ENCODE data around the gene HMG20B. TPM values are rescaled to one million over a fixed set of nuclear protein-coding genes. Genes with fewer than 3 reads are reported as not detected.

The HMG20B gene
- total RNA-seq, 1 donor from 2014 or later = 94.9 TPM

DNA sequence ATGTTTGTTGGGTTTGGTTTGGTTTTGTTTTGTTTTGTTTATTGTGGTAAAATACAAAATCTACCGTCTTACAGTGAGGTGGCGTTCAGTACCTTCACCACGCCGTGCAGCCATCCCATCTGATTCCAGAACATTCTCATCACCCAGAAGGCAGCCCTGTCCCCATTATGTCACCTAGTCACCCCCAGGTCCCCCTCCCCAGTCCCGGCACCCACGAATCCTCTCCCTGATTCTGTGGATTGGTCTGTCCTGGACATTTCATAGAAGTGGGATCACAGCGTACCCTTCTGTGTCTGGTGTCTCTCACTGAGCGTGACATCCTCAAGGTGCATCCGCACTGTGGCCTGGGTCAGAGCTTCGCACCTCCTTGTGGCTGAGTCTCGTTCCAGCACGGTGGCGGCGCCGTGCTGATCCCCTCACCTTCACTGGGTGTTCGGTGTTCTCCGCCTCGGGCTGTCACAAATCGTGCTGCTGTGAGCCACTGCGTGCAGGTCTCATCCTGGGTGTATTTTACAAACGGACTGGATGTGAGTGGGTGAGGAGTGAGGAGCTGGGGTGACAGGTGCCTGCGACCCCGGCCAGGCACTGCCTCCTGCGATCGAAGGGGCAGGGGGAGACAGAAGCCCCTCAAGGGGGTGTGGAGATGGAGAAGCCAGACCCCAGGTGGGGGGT, 34.4 kb upstream of the HMG20B start:
- TF ChIP-seq, protein P1, sequence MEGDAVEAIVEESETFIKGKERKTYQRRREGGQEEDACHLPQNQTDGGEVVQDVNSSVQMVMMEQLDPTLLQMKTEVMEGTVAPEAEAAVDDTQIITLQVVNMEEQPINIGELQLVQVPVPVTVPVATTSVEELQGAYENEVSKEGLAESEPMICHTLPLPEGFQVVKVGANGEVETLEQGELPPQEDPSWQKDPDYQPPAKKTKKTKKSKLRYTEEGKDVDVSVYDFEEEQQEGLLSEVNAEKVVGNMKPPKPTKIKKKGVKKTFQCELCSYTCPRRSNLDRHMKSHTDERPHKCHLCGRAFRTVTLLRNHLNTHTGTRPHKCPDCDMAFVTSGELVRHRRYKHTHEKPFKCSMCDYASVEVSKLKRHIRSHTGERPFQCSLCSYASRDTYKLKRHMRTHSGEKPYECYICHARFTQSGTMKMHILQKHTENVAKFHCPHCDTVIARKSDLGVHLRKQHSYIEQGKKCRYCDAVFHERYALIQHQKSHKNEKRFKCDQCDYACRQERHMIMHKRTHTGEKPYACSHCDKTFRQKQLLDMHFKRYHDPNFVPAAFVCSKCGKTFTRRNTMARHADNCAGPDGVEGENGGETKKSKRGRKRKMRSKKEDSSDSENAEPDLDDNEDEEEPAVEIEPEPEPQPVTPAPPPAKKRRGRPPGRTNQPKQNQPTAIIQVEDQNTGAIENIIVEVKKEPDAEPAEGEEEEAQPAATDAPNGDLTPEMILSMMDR (IDR thresholded peaks at IDR 0.05; ENCODE audit: unreplicated experiment) = no peak

DNA sequence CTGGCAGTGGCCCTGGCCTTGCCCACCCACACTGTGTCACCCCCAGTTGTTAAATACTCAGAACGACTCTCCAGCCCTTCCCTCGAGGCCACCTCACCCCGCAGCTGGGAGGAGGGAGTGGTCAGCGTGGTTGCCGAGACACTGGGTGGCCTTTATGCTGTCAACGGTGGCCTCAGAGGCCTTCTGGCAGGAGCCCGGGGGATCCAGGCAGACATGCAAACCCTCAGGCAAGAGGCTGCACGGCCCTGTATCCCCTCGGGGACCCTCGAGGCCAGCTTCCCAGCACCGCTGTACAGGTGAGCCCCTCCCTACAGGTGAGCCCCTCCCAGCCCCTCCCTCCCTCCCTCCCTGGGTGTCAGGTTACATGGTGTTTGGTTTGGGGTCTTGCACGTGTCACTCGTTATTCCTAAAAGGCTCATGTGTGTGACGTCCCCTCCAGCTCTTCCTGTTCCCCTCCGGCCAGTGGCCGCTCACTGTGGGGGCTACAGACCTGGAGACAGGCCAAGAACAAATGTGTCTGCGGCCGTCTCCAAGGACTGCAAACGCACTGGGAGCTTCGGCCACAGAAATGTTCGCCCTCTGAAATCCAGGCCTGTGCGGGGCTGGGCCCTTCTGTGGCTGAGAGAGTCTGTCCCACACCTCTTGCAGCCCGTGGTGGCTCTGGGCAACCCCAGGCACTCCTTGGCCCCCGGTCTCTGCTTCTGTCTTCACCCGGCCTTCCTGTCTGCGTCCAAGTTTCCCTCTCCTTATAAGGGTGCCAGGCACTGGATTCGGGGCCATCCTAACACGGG, 33.6 kb upstream of the HMG20B start, which contains the start of gene TEKTIP1:
TSS of gene TEKTIP1 (plus strand) at position 210 of the 791 bp plus-strand sequence. CDS start at position 214, 4 bp downstream.
- Mint-ChIP-seq H3K27me3 (ENCODE audit: low read depth) (no peaks in the 10 kb centered on the region), H3K27ac (peak within 1 kb of the TSS; percentile 67), H3K4me1 (peaks cover 5% of the 10 kb centered on the region), H3K36me3 (peaks cover 13% of the 10 kb centered on the region), H3K4me3 (no peak within 1 kb of the TSS), H3K9me3 (no peaks in the 10 kb centered on the region)
- no peak for DNase-seq (ENCODE audit: low spot score in 2 of 2, unreplicated experiment in 2 of 2)
- TF ChIP-seq, protein P1 (IDR thresholded peaks at IDR 0.05; ENCODE audit: unreplicated experiment) = no peak

More for the DNA sequence above, 34.4 kb upstream of the HMG20B start:
- no peak overlapping the region for H3K4me3 Mint-ChIP-seq
- DNase-seq (ENCODE audit: low spot score in 2 of 2, unreplicated experiment in 2 of 2) = no peak
- no peaks in the 10 kb centered on the region for H3K9me3 Mint-ChIP-seq
- H3K4me1 Mint-ChIP-seq = peaks cover 5% of the 10 kb centered on the region
- H3K27ac Mint-ChIP-seq = peak overlapping the region; percentile 67
- H3K36me3 Mint-ChIP-seq = peaks cover 17% of the 10 kb centered on the region
- H3K27me3 Mint-ChIP-seq (ENCODE audit: low read depth) = no peaks in the 10 kb centered on the region

DNA sequence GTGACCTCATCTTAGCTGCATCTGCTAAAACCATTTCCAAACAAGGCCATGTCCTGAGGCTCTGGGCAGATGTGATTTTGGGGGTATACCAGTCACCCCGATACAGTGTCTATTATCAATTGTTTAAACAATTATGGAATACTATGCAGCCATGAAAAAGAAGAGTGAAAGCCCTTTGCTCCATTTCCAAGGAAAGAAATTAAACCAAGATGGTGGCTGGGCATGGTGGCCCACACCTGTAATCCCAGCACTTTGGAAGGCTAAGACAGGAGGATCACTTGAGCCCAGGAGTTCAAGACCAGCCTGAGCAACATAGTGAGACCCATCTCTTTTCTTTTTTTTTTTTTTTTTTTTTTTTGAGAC, 33.0 kb upstream of the HMG20B start:
- Mint-ChIP-seq H3K27ac (peak overlapping the region; percentile 12), H3K9me3 (no peaks in the 10 kb centered on the region), H3K4me3 (no peak overlapping the region), H3K27me3 (ENCODE audit: low read depth) (no peaks in the 10 kb centered on the region), H3K4me1 (peaks cover 5% of the 10 kb centered on the region), H3K36me3 (peaks cover 10% of the 10 kb centered on the region)
- TF ChIP-seq, protein P1 (IDR thresholded peaks at IDR 0.05; ENCODE audit: unreplicated experiment) = no peak
- DNase-seq (ENCODE audit: low spot score in 2 of 2, unreplicated experiment in 2 of 2) = no peak

DNA sequence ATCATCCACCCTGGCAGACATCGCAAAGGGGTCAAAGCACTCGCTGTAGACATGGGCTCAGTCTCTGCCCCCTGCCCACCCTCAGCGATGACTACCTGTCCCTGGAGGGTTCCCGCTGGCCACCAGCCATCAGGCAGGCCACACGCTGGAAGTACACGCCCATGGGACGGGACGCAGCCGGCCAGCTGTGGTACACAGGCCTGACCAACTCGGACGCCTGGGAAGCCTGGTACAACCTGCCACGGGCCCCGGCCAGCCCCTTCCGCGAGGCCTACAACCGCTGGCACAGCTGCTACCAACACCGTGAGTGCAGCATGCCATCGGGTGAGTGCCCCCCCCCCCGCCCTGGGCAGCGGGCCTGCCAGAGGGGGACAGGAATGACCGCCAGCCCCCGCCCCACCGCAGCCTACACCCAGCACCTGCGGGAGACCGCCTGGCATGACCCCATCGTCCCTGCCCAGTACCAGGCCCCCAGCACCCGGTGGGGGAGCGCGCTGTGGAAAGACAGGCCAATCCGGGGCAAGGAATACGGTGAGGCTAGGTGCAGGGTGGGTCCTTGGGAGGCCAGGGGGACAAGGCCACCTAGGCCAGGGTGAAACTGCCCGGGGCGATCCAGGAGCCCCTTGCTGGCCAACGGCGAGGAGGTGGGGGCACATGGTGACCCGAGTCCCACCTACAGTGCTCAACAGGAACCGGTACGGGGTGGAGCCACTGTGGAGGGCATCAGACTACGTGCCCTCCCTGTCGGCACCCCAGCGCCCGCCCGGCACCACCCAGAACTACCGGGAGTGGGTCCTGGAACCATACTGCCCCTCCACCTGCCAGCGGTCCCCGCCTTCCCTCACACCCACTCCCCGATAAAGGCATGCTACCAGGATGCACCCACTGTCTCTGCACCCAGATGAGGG, 29.3 kb upstream of the HMG20B start:
- no peaks in the 10 kb centered on the region for H3K9me3 Mint-ChIP-seq
- DNase-seq (ENCODE audit: low spot score in 2 of 2, unreplicated experiment in 2 of 2) = no peak
- no peak overlapping the region for H3K27ac Mint-ChIP-seq
- peaks cover 4% of the 10 kb centered on the region for H3K4me1 Mint-ChIP-seq
- H3K27me3 Mint-ChIP-seq (ENCODE audit: low read depth) = no peaks in the 10 kb centered on the region
- H3K4me3 Mint-ChIP-seq = no peak overlapping the region
- TF ChIP-seq, protein P1 (IDR thresholded peaks at IDR 0.05; ENCODE audit: unreplicated experiment) = no peak
- peaks cover 5% of the 10 kb centered on the region for H3K36me3 Mint-ChIP-seq

DNA sequence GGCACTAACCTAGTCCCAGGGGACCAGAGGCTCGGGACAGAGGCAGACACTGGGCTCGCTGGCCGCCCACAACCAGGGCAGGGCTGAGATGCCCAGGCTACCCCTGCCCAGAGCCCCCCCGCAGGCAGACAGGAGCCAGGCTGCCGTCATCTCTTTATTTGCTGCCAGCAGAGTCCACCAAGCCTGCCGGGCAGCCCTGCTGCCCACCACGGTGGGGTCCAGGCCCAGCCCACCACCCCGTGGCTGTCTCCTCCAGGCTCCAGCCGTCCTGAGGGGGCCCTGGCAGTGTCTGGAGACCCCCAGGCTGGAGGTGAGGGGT, 28.7 kb upstream of the HMG20B start:
- no peak overlapping the region for H3K4me3 Mint-ChIP-seq
- H3K36me3 Mint-ChIP-seq = peaks cover 5% of the 10 kb centered on the region
- H3K27me3 Mint-ChIP-seq (ENCODE audit: low read depth) = no peaks in the 10 kb centered on the region
- H3K9me3 Mint-ChIP-seq = no peaks in the 10 kb centered on the region
- no peak overlapping the region for H3K27ac Mint-ChIP-seq
- no peak for DNase-seq (ENCODE audit: low spot score in 2 of 2, unreplicated experiment in 2 of 2)
- H3K4me1 Mint-ChIP-seq = peaks cover 4% of the 10 kb centered on the region
- TF ChIP-seq, protein P1 (IDR thresholded peaks at IDR 0.05; ENCODE audit: unreplicated experiment) = no peak
